GM19438 (cell line): Measurements from ENCODE around the gene FAM227B.

ENCODE experiments used
- ATAC-seq: cut with Tn5 transposase; IDR thresholded peaks from one replicate; pipeline ENCODE4 v1.9.1; 2021; ENCODE audit warnings: low read depth; ENCODE audit not compliant: unreplicated experiment

Gene FAM227B

DNA sequence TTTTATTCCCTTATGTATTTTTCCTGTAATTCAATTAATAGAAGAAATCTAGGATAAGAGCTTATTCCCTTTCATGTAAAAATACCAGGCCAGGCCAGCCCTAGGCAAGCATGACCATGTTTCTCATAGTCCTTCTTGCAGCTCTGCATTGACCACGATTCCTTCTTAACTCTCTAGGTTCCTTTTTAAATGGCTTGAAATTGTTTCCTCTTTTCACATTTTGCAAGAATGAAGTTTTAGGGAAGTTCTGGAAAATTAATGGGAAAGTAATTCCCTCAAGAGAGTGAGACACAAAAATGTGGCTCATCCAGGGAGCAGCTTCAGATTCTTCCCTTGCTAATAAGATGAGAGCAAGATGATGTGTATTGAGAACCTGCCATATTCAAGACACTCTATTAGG lies 314.1 kb downstream of the FAM227B start:
- ATAC-seq, result no peak

DNA sequence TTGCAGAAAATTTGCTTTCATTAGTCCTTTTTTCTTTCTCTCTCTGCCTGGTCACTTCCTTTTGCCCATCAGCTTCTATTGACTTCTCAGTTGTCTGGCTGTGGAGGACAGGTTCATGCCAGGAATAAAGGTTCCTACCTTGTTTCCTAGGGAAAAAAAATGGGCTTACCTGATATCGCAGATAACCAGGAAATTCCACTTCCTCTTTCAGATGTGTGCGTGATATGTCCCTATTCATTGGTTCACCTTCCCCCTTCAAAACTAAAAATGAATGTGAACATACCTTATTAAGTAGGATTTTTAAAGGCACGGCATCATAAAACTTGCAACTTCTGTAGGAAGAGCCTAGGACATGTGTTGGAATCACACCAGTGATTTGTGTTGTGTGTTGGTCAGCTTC lies 317.6 kb downstream of the FAM227B start:
- ATAC-seq, result no peak

DNA sequence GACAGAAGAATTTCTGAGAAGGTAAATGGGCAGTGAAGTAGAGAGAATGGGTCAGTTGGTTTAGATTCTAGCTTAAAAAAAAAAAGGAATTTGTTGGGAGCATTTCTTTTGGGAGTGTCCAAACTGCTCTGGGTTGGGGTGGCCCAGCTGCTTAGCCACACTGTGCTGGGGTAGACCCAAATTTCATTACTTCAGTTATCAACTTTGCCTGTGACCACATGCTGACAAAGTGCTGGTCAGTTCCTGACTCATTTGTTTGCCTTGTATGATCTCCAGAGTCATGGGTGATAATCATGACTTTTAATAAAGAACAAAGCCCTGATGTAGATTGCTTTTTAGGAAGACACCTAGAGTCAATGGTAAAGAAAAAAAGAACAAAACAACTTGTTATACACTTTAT lies 319.1 kb downstream of the FAM227B start:
- ATAC-seq, result no peak

DNA sequence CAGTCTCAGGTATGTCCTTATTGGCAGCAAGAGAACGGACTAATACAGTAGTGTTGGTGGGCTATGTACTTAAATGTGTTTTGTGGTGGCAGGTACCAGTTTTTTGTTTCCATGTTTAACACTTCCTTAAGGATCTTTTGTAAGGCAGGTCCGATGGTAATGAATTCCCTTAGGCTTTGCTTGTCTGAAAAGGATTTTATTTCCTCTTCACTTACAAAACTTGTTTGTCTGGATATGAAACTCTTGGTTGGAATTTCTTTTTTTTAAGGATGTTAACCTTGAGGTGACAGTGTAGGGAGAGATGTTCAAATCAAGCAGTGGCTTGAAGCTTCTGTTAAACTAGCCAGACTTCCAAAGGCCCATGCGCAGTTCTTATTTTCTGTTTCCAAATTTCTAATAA lies 319.8 kb downstream of the FAM227B start:
- no peak for ATAC-seq

DNA sequence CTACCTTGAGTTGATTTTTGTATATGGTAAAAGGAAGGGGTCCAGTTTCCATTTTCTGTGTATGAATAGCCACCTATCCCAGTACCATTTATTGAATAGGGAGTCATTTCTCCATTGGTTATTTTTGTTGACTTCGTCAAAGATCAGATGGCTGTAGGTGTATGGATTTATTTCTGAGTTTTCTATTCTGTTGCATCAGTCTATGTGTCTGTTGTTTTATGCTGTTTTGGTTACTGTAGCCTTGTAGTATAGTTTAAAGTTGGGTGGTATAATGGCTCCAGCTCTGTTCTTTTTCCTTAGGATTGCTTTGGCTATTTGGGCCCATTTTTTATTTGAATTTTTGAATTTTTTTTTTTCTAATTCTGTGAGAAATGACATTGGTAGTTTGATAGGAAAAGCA lies 323.0 kb downstream of the FAM227B start:
- ATAC-seq, result no peak

DNA sequence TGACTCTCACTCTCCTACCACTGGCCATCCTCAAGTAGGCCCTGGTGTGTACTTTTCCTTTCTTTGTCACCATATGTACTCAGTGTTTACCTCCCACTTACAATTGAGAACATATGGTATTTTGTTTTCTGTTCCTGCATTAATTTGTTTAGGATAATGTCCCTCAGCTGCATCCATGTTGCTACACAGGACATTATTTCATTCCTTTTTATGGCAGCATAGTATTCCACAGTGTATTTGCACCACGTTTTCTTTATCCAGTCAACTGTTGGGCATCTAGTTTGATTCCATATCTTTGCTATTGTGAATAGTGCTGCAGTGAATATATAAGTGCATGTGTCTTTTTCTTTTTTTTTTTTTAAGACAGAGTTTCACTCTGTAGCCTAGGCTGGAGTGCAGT lies 324.4 kb downstream of the FAM227B start:
- no peak for ATAC-seq

DNA sequence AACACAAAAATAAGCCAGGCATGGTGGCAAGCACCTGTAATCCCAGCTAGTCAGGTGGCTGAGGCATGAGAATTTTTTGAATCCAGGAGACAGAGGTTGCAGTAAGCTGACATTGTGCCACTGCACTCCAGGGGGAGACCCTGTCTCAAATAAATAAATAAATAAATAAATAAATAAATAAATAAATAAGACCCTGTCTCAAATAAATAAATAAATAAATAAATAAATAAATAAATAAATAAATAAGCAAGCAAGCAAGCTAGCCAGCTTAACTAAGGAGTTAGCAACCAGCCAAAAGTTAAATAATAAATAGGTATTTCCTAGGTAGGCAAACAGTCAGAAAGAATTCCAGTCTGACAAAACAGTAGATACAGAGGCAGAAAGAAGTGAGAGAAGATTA lies 326.7 kb downstream of the FAM227B start:
- no peak for ATAC-seq

DNA sequence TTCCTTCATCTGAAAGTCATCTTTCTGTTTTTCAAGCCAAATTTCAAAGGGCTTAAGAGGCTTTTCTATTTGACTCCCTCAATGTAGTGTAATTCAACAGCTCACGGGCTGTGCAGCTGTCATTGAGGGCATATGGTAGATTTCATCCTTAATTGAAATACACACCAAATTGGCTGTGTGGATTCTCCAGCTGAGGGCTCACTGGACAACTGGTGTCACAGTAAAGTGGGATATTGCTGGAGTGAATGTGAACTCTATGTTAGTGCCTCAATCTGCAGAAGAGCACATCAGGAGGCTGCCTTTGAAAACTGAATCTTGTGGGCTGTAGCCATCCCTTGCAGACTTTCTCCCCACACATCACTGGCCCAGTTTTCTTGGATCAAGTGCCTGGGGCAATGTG lies 330.4 kb downstream of the FAM227B start:
- no peak for ATAC-seq

DNA sequence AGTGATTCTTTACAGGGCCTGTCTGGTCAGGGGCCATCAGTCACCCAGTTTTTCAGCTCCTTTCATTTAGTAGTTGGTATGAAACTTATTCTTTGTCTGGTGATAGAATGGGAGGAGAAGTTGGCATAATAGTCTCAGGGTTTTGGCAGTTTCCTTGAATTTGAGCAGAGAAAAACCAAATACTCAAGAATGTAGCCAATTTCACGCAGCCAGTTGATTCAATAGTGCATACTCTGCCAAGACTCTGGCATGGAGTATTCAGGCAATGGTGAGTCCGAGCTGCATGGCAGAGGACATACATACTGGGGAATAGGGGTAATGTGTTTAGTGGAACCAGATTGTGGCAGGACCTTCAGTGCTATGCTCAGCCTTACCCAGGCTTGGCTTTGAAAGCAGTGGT lies 332.2 kb downstream of the FAM227B start:
- ATAC-seq, result no peak

DNA sequence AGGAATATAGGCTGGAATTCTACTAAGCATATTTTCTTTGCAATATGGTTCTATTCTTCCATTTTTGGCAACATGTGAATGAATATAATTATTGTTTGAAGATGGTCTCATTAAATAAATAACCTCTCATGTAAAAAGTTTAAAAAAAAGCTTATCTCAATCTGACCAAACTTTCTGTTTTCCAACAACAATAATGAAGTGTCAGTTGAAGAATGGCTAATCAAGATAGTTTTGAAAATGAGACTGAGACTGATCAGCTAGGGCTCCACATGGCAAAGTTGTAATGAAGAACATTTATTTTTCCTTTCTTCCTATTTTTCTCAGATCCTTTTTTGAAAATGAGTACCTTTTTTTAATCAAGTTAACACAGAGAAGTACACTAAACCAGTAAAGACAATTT lies 333.1 kb downstream of the FAM227B start:
- ATAC-seq, result no peak

DNA sequence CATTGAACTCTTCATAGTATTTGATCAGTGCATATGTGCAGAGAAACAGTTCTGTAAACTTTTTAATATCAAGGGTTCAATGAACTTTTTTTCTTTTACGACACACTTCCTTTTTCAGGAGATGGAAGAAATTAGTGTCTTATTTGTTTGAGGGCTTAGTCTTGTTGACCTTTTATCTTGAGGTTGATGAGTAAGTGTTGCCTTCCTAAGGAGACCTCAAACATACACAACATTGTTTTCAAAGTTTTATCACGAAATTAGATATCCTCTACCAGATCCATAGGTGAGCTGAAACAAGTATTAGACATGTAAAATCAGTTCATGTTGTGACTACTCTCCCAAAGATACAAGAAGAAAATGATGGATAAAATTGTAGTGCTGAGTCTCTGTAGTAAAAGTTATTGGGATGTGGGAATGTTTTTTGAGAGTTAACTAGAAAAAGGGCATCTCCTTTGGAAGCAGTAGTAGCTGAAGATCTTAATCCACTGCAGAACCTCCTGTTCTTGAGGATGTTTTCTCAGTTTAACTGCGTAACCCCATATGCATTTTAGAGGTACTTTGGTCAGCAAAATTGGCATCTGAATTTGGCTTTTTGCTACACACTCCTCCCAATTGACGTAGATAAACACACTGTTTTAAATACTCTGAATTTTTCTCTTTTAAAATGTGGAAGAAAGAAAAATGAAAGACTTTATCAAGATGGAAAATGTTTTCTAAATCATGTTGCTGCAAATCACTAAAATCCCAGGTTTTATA lies 333.8 kb downstream of the FAM227B start:
- ATAC-seq, result no peak

DNA sequence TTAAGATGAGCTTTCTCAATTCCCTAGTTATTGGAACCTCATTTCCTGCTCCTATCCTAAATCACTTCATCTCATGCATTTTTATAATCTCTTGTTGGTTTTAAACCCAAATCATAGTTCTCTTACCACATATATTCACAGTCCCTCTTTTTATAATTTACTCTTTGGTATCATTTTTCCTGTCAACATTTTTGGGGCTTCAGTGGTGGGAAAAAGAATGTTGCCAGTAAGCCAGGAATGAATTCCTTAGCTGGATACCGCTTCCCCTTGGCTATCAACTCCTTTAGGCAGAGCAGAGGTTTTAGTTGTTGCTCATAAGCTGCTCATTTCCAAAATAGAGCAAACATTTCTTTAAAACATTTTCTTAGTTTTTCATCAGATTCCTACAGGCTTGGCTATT lies 338.3 kb downstream of the FAM227B start:
- ATAC-seq, result no peak

DNA sequence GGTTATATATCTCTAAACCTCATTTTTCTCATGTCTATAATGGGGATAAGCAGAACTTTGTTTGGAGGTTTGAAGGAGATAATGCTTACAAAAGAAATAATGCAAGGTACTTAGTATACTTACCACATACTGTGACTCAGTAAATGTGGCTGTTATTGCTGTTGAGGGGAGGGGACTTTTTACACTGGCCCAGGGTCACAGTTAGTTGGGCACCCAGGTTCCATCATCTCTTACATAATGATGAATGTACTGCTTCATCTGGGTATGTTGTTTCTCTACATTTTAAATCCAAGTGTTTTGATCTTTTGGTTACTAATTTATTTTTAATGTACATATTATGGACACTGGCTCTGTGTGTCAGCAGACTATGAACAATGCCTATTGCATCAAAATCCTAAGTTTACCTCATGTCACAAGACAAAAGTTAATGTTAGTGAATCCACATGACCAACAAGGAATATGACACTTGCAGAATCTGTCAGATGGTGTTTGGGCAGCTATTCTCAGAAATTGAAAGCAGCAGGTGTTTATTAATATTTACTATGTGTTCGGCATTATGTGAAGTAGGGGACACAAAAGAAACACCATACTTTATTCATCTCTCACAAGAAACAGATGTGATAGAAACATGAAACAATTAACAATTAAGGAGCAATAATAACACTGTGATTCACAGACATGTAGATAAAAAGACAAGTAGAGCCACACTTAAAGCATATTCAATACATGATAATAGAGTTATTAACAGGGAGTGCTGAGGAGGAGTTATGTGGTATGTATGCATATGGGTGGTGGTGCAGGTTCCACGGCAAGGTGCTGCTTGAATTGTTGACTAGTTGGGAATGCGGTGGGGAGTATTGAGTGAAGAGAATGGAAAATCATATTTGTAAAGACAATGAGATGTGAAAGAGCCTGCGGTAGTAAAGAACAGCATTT lies 340.8 kb downstream of the FAM227B start:
- no peak for ATAC-seq

DNA sequence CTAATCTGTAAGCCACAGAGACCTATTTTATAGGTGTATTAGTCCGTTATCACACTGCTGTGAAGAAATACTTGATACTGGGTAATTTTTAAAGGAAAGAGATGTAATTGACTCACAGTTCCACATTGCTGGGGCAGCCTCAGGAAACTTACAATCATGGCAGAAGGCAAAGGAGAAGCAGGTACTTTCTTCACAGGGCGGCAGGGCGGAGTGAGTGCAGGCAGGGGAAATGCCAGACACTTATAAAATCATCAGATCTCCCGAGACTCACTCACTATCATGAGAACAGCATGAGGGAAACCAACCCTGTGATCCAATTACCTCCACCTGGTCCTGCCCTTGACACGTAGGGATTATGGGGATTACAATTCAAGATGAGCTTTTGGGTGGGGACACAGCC lies 341.9 kb downstream of the FAM227B start:
- no peak for ATAC-seq
